Measurements from ENCODE around the gene SDK1.

GRCh38 chr7:3975371-3975770 lies 674.3 kb downstream of the SDK1 start:
- TF ChIP-seq CTCF (conservative IDR thresholded peaks at IDR 0.05) = no peak
- TF ChIP-seq ZFX (IDR thresholded peaks at IDR 0.05) = no peak
